Measurements from ENCODE around the gene TTC24.
A peak's percentile ranks its signal among the peaks of the same experiment; 100 is the strongest.

TTC24 gene

DNA sequence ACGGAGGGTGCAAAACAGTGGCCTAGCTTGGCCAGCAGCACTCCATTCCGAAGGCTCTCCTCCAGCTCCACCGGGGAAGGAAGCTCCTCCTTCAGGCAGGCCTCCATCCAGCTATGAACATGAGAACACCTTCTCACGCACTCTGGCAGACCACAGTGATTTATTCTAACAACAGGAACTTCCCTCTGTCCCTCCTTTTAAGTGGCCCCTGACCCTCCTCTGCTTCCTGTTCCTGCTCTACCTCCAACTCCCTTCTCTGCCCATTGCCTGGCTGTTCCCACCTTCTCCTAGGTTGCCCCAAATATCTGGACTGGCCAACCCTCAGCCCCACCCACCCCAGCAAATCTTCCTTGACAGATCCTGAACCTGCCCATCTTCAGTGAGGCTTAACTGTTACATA, 13.1 kb upstream of the TTC24 start:
- H3K27ac ChIP-seq, result no peak overlapping the region
- TF ChIP-seq ZFX (IDR thresholded peaks at IDR 0.05; ENCODE audit: borderline replicate concordance), result no peak
- TF ChIP-seq, protein P1, sequence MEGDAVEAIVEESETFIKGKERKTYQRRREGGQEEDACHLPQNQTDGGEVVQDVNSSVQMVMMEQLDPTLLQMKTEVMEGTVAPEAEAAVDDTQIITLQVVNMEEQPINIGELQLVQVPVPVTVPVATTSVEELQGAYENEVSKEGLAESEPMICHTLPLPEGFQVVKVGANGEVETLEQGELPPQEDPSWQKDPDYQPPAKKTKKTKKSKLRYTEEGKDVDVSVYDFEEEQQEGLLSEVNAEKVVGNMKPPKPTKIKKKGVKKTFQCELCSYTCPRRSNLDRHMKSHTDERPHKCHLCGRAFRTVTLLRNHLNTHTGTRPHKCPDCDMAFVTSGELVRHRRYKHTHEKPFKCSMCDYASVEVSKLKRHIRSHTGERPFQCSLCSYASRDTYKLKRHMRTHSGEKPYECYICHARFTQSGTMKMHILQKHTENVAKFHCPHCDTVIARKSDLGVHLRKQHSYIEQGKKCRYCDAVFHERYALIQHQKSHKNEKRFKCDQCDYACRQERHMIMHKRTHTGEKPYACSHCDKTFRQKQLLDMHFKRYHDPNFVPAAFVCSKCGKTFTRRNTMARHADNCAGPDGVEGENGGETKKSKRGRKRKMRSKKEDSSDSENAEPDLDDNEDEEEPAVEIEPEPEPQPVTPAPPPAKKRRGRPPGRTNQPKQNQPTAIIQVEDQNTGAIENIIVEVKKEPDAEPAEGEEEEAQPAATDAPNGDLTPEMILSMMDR (IDR thresholded peaks at IDR 0.05), result no peak

DNA sequence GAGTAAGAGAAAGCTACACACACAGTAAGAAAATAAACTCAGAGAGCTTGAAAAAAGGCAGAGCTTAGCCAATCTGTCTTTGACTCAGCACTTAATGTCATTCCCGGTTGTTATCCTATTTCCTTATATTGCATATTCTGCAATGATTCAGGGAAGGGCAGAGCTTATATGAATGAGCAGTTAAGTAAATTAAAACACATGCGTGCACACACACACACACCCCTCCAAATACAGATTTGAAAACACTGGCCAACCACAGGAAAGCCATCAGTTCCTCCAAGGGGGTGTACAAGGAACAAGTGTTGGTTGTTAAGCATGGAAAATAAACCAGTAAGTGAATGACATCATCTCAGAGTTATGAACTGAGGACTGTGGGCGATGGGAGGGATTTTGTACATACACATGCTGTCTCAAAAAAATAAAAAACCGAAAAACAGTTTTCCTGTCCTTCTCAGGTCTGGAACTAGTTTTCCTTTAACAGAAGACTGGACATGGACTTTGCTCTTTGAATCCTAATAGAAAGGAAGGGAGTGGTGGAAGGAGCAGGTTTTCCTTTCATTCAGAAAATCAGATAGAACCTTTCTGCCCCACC, 8.2 kb upstream of the TTC24 start:
- TF ChIP-seq, protein P1 (IDR thresholded peaks at IDR 0.05), result no peak
- no peak for TF ChIP-seq ZFX (IDR thresholded peaks at IDR 0.05; ENCODE audit: borderline replicate concordance)
- peak overlapping the region; percentile 67 for H3K27ac ChIP-seq

DNA sequence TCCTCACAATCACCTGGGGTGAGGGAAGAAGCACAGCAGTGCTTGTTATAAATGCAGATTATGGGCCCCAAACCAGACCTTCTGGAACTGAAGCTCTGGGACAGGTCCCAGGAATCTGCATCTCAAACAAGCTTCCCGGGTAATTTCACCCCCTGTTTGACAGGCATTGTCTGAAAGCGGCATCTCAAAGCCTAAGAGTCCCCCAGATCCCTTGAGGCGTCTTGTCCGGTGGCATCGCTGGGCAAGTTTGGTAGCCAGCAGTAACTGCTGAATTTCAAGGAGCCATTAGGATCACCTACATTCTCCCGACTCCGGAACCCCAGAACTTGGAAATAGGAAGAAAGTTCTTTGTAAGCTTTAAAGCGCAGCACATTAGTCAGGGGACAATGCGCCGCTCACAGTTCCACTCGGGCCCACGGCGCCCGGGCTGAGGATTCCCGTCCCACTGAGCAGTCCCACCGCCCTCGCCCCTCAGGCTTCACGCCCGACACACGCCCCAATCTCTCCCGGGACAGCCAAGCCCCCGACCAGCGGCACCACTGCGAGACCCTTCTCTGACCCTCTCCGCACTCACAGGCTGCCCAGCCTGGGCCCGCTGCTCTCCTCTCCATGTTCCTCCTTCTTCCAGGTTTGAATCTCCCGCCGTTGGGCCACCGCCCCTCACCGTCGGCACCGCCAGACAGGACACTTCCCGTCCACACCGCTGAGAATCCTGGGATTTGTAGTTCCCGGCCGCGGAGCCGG, 7.4 kb upstream of the TTC24 start, which contains the start of gene IQGAP3:
IQGAP3 (minus strand) TSS at position 647 of the 744 bp plus-strand sequence; CDS start at position 611, 36 bp downstream.
- peak within 1 kb of the TSS; percentile 67 for H3K27ac ChIP-seq
- no peak for TF ChIP-seq ZFX (IDR thresholded peaks at IDR 0.05; ENCODE audit: borderline replicate concordance)
- TF ChIP-seq, protein P1 (IDR thresholded peaks at IDR 0.05), result no peak

DNA sequence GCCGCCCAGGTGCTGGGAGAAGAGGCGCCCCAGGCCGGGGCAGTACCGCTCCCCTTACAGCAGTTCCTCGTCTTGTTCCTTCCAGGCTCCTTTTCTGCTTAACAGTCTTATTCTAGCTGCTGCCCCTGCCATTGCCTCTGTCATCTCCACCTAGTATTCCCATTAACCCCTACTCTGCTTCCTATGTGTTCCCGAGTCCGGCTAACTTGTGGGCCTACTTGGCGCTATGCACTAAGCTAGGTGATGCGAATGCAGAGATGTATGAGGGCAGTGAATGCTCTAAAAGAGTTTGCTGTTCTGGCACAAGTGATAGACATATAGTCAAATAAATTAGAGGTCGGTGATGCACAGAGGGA, 6.9 kb upstream of the TTC24 start:
- peak overlapping the region; percentile 67; the same call in 1 of the 2 replicates for H3K27ac ChIP-seq
- TF ChIP-seq, protein P1 (IDR thresholded peaks at IDR 0.05), result no peak
- TF ChIP-seq ZFX (IDR thresholded peaks at IDR 0.05; ENCODE audit: borderline replicate concordance), result no peak

DNA sequence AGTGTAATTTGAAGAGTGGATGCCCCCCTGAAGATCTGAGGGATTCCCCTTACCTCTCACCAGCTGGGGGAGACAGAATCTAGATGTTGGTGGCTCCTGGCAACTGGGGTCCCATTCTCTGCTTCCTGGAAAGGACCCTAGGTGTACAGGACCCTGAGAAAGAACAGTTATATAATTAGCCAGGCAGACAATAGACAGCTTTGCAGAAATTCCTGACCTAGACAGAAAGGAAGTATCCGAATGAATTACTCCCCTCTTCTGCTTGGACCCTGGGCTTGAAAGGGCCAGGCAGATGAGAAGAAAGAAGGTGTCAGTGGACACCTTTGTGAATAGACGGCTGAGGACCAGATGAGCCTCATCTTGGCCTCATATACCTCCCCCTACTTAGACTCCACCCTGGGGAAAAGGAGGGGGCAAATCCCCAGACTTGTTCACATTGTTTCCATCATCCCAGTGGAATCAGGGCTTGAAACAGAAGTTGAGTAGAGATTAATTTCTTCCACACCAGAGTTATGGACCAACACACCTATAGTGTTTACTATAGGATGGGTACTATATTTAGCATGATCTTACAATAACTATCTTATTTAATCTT, 5.4 kb upstream of the TTC24 start:
- no peak for TF ChIP-seq ZFX (IDR thresholded peaks at IDR 0.05; ENCODE audit: borderline replicate concordance)
- TF ChIP-seq, protein P1 (IDR thresholded peaks at IDR 0.05), result no peak
- no peak overlapping the region for H3K27ac ChIP-seq

DNA sequence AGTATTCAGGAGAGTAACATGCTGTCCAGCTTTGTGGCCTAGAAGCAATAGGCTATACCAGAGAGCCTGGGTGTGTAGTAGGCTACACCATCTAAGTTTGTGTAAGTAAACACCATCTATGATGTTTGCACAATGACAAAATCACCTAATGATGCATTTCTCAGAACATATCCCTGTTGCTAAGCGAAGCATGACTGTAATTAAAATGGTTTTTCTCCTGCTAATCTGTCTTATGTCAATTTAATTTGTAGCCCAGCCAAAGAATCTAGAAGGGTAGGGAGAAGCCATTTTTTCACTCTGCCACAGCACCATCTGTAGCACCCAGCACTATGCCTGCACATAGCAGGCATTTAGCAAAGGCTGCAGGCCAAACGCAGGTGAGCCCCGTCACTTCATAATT, 2.0 kb upstream of the TTC24 start:
- peak overlapping the region; percentile 62 for H3K27ac ChIP-seq
- TF ChIP-seq, protein P1 (IDR thresholded peaks at IDR 0.05), result no peak
- no peak for TF ChIP-seq ZFX (IDR thresholded peaks at IDR 0.05; ENCODE audit: borderline replicate concordance)

DNA sequence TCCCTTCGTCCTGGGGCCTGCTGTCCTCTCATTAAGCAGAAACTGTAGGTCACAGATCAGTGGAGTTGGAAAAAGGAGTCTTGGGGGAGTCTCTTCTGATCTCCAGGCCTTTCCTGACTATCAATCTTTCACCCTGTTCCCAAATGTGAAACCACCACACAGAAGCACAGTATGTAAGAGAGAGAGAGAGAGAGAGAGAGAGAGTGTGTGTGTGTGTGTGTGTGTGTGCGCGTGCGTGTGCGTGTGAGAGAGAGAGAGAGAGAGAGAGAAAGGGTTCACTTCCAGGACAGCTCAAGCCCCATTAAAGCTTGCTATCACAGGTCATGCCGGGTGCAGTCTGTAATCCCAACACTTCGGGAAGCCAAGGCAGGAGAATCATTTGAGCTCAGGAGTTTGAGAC, 1.5 kb upstream of the TTC24 start:
- TF ChIP-seq, protein P1 (IDR thresholded peaks at IDR 0.05), result no peak
- no peak for TF ChIP-seq ZFX (IDR thresholded peaks at IDR 0.05; ENCODE audit: borderline replicate concordance)
- H3K27ac ChIP-seq, result peak overlapping the region; percentile 62
